Lung (tissue), 12 donors: ENCODE results near the gene TXK. TPM values are rescaled to one million over a fixed set of nuclear protein-coding genes. Genes with fewer than 3 reads are reported as not detected.

Experiments used
- ATAC-seq: fragments of 200-7000 bp; cut with Tn5 transposase; one replicate; pipeline ENCODE4 v1.9.1; 2020; ENCODE audit warnings: moderate number of reproducible peaks; ENCODE audit not compliant: insufficient read depth, low FRiP score
- DNase-seq, 3 donors: peaks; one replicate each; pipeline ENCODE4 v3.0.0-alpha.2; 2013 to 2017
- H3K27ac ChIP-seq, 2 donors: one replicate each; pipeline ENCODE4 v1.5.1; 2013; ENCODE audit warnings: mild to moderate bottlenecking in 2 of 2, moderate library complexity in 2 of 2, control low read depth in 1 of 2, inconsistent platforms in 1 of 2, low read depth in 1 of 2, low read length in 1 of 2
- H3K27me3 ChIP-seq, 3 donors: one replicate each; pipeline ENCODE4 v1.5.1; 2013; ENCODE audit warnings: low read length in 2 of 3; ENCODE audit not compliant: control insufficient read depth in 3 of 3, insufficient read depth in 3 of 3
- H3K36me3 ChIP-seq, 4 donors: one replicate each; pipeline ENCODE4 v1.5.1; 2013; ENCODE audit warnings: low read length in 4 of 4, mild to moderate bottlenecking in 1 of 4, moderate library complexity in 1 of 4; ENCODE audit not compliant: control insufficient read depth in 4 of 4, insufficient read depth in 4 of 4
- H3K4me1 ChIP-seq, 5 donors: one replicate each; pipeline ENCODE4 v1.5.1; 2013; ENCODE audit warnings: low read length in 5 of 5, mild to moderate bottlenecking in 2 of 5, moderate library complexity in 1 of 5; ENCODE audit not compliant: control insufficient read depth in 5 of 5, insufficient read depth in 5 of 5
- H3K4me3 ChIP-seq: one replicate; pipeline ENCODE4 v1.5.1; 2013; ENCODE audit warnings: mild to moderate bottlenecking, control low read depth, moderate library complexity
- H3K9ac ChIP-seq, 2 donors: one replicate each; pipeline ENCODE4 v1.5.1; 2013; ENCODE audit warnings: low read length in 2 of 2, control low read depth in 1 of 2; ENCODE audit not compliant: insufficient read depth in 1 of 2
- H3K9me3 ChIP-seq, 4 donors: one replicate each; pipeline ENCODE4 v1.5.1; 2013; ENCODE audit warnings: low read length in 3 of 4, mild to moderate bottlenecking in 1 of 4, moderate library complexity in 1 of 4; ENCODE audit not compliant: control insufficient read depth in 4 of 4, insufficient read depth in 3 of 4
- WGBS, 2 donors: extraction: QIAGEN DNeasy Blood & Tissue Kit; methylation state at CpG; one replicate each; pipeline ENCODE4 v1.1.7; 2013; 5-methylcytosine and 5-hydroxymethylcytosine counted together
- polyA plus RNA-seq, 2 donors: library from polyadenylated mRNA; stranded (reverse); fragments of 200-250 nt; gene quantifications; one replicate each; pipeline ENCODE4 v1.2.1, GENCODE V29; 2013
- total RNA-seq, 2 donors: library from RNA; depleted of rRNA in 1 of 2; stranded (reverse); fragments of >200 nt in 1 of 2; gene quantifications; one replicate each; pipeline ENCODE4 v1.2.1, GENCODE V29; 2014 to 2021
- TF ChIP-seq, protein P1 (sequence below): IDR thresholded peaks from 2 replicates; pipeline ENCODE4 v1.5.1; 2012; ENCODE audit warnings: mild to moderate bottlenecking; ENCODE audit errors: control extremely low read depth, extremely low read depth
- donor health status: control.
- donor health status: control.
- donor health status: Bipolar disorder and iron deficiency.
- donor health status: healthy.
- donor health status: DM: yes; HTN: yes; CAD: no.

Gene TXK
- total and polyA plus RNA-seq, 4 donors = 0.91 to 9.1 (median 2.0) TPM

DNA sequence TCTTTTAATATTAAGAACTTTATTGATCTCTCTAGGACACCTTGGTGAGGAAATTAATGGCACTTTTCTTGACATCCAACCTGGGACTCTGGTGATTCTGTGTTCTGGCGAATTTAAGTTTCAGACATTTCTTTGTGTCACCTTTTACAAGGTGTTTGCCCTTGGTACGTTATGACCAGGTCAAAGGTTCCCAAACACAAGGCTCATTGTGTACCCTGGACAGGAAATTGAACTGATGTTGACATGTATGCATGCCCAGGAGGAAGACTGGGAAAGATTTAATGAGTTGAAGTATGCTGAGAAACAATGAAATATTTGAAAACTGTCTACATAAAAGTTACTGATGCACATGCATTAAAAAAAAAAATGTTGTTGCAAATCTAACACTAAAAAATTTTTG is 95.4 kb downstream of the TXK start:
- 30 to 37% methylated on average over 2 of the region's 2 CpGs for WGBS, 2 donors
- H3K4me3 ChIP-seq = no peak overlapping the region

DNA sequence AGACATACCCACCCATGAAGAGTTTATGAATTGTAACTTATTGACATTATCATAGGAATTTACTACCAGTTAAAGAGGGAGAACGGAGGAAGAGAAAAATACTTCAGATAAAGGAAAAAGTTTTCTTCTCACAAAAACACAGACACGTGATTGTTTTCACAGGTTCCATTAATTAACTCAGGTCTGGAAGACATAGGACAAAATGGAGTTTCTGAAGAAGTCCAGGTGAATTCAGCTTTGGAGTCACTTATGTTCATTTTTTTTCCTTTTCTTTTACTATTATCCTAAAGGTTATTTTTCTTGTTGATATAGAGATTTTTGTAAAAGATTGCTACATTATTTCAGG is 97.0 kb downstream of the TXK start:
- no peak overlapping the region for H3K9ac ChIP-seq
- no peak for DNase-seq
- H3K4me3 ChIP-seq = no peak overlapping the region
- no peaks in the 10 kb centered on the region for H3K36me3 ChIP-seq
- WGBS, 2 donors = 64 to 71% methylated on average over 2 of the region's 2 CpGs
- H3K4me1 ChIP-seq = peaks cover 0 to 6% (median 0%) of the 10 kb centered on the region in 5 donors
- H3K27ac ChIP-seq = no peak overlapping the region
- H3K9me3 ChIP-seq = no peaks in the 10 kb centered on the region
- TF ChIP-seq, protein P1, sequence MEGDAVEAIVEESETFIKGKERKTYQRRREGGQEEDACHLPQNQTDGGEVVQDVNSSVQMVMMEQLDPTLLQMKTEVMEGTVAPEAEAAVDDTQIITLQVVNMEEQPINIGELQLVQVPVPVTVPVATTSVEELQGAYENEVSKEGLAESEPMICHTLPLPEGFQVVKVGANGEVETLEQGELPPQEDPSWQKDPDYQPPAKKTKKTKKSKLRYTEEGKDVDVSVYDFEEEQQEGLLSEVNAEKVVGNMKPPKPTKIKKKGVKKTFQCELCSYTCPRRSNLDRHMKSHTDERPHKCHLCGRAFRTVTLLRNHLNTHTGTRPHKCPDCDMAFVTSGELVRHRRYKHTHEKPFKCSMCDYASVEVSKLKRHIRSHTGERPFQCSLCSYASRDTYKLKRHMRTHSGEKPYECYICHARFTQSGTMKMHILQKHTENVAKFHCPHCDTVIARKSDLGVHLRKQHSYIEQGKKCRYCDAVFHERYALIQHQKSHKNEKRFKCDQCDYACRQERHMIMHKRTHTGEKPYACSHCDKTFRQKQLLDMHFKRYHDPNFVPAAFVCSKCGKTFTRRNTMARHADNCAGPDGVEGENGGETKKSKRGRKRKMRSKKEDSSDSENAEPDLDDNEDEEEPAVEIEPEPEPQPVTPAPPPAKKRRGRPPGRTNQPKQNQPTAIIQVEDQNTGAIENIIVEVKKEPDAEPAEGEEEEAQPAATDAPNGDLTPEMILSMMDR = no peak
- no peak for ATAC-seq
- H3K27me3 ChIP-seq = no peaks in the 10 kb centered on the region

More for the DNA sequence above, 95.4 kb downstream of the TXK start:
- Histone ChIP-seq H3K9me3 (no peaks in the 10 kb centered on the region), H3K27ac (no peak overlapping the region), H3K27me3 (peaks cover 0 to 3% (median 0%) of the 10 kb centered on the region in 3 donors), H3K36me3 (no peaks in the 10 kb centered on the region), H3K9ac (no peak overlapping the region), H3K4me1 (peaks cover 0 to 9% (median 0%) of the 10 kb centered on the region in 5 donors)
- no peak for ATAC-seq
- TF ChIP-seq, protein P1 = no peak
- no peak for DNase-seq

DNA sequence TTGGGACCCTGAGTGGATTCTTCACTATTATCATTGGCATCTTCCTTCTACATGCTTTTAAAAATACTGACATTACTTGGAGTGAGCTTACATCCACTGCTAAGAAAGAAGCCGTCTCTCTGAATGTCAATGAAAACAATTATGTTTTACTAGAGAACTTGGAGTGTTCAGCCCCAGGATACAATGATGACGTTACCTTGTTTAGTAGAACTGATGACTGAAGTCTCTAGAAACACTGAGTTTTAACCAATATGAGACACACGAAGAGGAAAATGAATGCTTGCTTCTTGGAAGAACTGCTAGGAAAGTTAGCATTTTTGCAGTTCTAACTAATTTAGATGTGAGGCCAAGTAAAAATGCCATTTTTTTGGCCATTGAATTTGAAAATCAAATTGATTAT is 98.1 kb downstream of the TXK start:
- H3K4me3 ChIP-seq = no peak overlapping the region
- H3K9ac ChIP-seq = no peak overlapping the region
- H3K27me3 ChIP-seq = no peaks in the 10 kb centered on the region
- no peak overlapping the region for H3K27ac ChIP-seq
- H3K9me3 ChIP-seq = no peaks in the 10 kb centered on the region
- TF ChIP-seq, protein P1 = no peak
- WGBS, 2 donors = 92% methylated on average over 3 of the region's 3 CpGs
- no peaks in the 10 kb centered on the region for H3K36me3 ChIP-seq
- ATAC-seq = no peak
- no peak for DNase-seq
- peaks cover 0 to 9% (median 0%) of the 10 kb centered on the region in 5 donors for H3K4me1 ChIP-seq

DNA sequence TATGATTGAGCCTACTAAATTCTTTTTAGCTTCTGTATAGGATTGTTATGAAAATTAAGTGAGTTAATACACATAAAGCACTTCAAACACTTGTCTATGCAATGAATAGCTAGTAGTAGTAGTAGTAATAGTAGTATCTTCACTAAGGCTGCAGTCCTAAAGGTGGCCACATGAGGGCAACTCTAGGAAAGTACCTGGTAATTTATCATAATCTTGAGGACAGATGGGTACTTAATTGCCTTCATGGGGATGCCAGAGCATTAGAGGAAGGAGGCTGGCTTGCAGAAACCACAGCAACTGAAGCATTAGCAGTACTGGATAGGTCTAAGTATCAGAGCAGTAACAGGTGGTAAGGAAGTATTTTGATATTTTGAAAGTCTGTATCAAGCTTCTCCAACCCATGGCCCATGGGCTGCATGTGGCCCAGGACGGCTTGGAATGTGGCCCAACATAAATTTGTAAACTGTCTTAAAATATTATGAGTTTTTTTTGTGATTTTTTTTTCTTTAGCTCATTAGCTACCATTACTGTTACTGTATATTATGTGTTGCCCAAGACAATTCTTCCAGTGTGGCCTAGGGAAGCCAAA is 100.1 kb downstream of the TXK start:
- TF ChIP-seq, protein P1 = no peak
- H3K36me3 ChIP-seq = no peaks in the 10 kb centered on the region
- 88 to 89% methylated on average over 1 of the region's 1 CpG for whole genome bisulfite sequencing, 2 donors
- H3K27ac ChIP-seq = no peak overlapping the region
- H3K9me3 ChIP-seq = no peaks in the 10 kb centered on the region
- H3K4me3 ChIP-seq = no peak overlapping the region
- H3K9ac ChIP-seq = no peak overlapping the region
- no peak for DNase-seq
- H3K4me1 ChIP-seq = peaks cover 0 to 9% (median 0%) of the 10 kb centered on the region in 5 donors
- ATAC-seq = no peak
- no peaks in the 10 kb centered on the region for H3K27me3 ChIP-seq
